Activated effector memory CD4-positive, alpha-beta T cell treated with anti-CD3 and anti-CD28 coated beads, Interleukin-2, amount 50 U/mL, for 16 hours (primary cell): ENCODE measurements around the gene TMEM43.

ENCODE experiments used
- DNase-seq: peaks from one replicate; pipeline ENCODE4 v3.0.0-alpha.2; 2020

TMEM43 gene

GRCh38 chr3:14138109-14138877 lies 13.4 kb downstream of the TMEM43 start:
- peak; percentile 60 for DNase-seq

- peak; percentile 57 for DNase-seq
Measured at GRCh38 chr3:14138878-14139655, 14.2 kb downstream of the TMEM43 start.

- no peak for DNase-seq
Measured at GRCh38 chr3:14139771-14140170, 14.9 kb downstream of the TMEM43 start.

GRCh38 chr3:14140668-14141067 lies 15.8 kb downstream of the TMEM43 start:
- DNase-seq: no peak

GRCh38 chr3:14141144-14141543 lies 16.3 kb downstream of the TMEM43 start:
- DNase-seq: peak; percentile 57

GRCh38 chr3:14141602-14142341 lies 16.9 kb downstream of the TMEM43 start:
- DNase-seq: peak; percentile 64

GRCh38 chr3:14142567-14143270 lies 17.9 kb downstream of the TMEM43 start:
- peak; percentile 85 for DNase-seq

GRCh38 chr3:14143271-14144225 lies 18.7 kb downstream of the TMEM43 start:
- no peak for DNase-seq

GRCh38 chr3:14144423-14145075 lies 19.7 kb downstream of the TMEM43 start:
- peak; percentile 83 for DNase-seq

- no peak for DNase-seq
Measured at GRCh38 chr3:14145236-14145635, 20.4 kb downstream of the TMEM43 start.

GRCh38 chr3:14145670-14146380 lies 21.0 kb downstream of the TMEM43 start:
- peak; percentile 60 for DNase-seq

GRCh38 chr3:14146381-14147065 lies 21.7 kb downstream of the TMEM43 start:
- DNase-seq: no peak

GRCh38 chr3:14147066-14147435 lies 22.2 kb downstream of the TMEM43 start:
- no peak for DNase-seq

- no peak for DNase-seq
Measured at GRCh38 chr3:14147617-14148016, 22.8 kb downstream of the TMEM43 start.

GRCh38 chr3:14148041-14148985 lies 23.5 kb downstream of the TMEM43 start:
- DNase-seq: no peak

- no peak for DNase-seq
Measured at GRCh38 chr3:14150078-14150477, 25.2 kb downstream of the TMEM43 start.

GRCh38 chr3:14150491-14151230 lies 25.8 kb downstream of the TMEM43 start:
- no peak for DNase-seq
